HT-29 (cell line): ENCODE results near the gene PFKFB2. TPM values are rescaled to one million over a fixed set of nuclear protein-coding genes. Genes with fewer than 3 reads are reported as not detected.

Experiments
- DNase-seq: peaks from one replicate; pipeline ENCODE4 v3.0.0-alpha.2; 2015; ENCODE audit warnings: low spot score
- total RNA-seq: library from RNA; depleted of rRNA; stranded (reverse); fragments of >200 nt; shearing (Covaris generic); gene quantifications from 2 replicates; pipeline ENCODE4 v1.2.3, GENCODE V29; 2014; rRNA removed

The PFKFB2 gene
- total RNA-seq: 11.6 and 13.9 TPM in 2 replicates

- peak; percentile 99 for DNase-seq
These were observed at the start of gene PFKFB2 for GRCh38 chr1:207052911-207053769. Gene PFKFB2 (plus strand): TSS chr1:207053275. CDS start chr1:207054718, 1,443 bp downstream.

- DNase-seq: peak; percentile 95
These were observed 47.9 kb upstream of the PFKFB2 start for GRCh38 chr1:207004931-207005830.

- peak; percentile 13 for DNase-seq
These were observed 47.0 kb upstream of the PFKFB2 start for GRCh38 chr1:207006083-207006482.

GRCh38 chr1:207006914-207007313, 46.2 kb upstream of the PFKFB2 start:
- no peak for DNase-seq

GRCh38 chr1:207007352-207008033, 45.6 kb upstream of the PFKFB2 start:
- peak; percentile 91 for DNase-seq

GRCh38 chr1:207009182-207009850, 43.8 kb upstream of the PFKFB2 start:
- no peak for DNase-seq

- DNase-seq: no peak
These were observed 43.1 kb upstream of the PFKFB2 start for GRCh38 chr1:207009945-207010344.

- no peak for DNase-seq
These were observed 42.3 kb upstream of the PFKFB2 start for GRCh38 chr1:207010726-207011125.

GRCh38 chr1:207013321-207014085, 39.6 kb upstream of the PFKFB2 start:
- no peak for DNase-seq

GRCh38 chr1:207014728-207015127, 38.3 kb upstream of the PFKFB2 start:
- DNase-seq: no peak

- no peak for DNase-seq
These were observed 37.3 kb upstream of the PFKFB2 start for GRCh38 chr1:207015791-207016190.

- peak; percentile 69 for DNase-seq
These were observed 35.2 kb upstream of the PFKFB2 start for GRCh38 chr1:207017615-207018559.

- no peak for DNase-seq
These were observed 34.4 kb upstream of the PFKFB2 start for GRCh38 chr1:207018707-207019106.

GRCh38 chr1:207019161-207019560, 33.9 kb upstream of the PFKFB2 start:
- peak; percentile 25 for DNase-seq

- DNase-seq: no peak
These were observed 33.4 kb upstream of the PFKFB2 start for GRCh38 chr1:207019661-207020060.

GRCh38 chr1:207020065-207020708, 32.9 kb upstream of the PFKFB2 start:
- peak; percentile 91 for DNase-seq

GRCh38 chr1:207020709-207021107, 32.4 kb upstream of the PFKFB2 start:
- DNase-seq: no peak

GRCh38 chr1:207021139-207021861, 31.8 kb upstream of the PFKFB2 start:
- DNase-seq: peak; percentile 46
